PC-3 (cell line): ENCODE results near the gene LAMA3. TPM values are rescaled to one million over a fixed set of nuclear protein-coding genes. Genes with fewer than 3 reads are reported as not detected.

Experiments
- ATAC-seq: fragments of 200-7000 bp; cut with Tn5 transposase; 2 replicates; pipeline ENCODE4 v1.9.1; 2020; ENCODE audit warnings: mild to moderate bottlenecking, moderate library complexity
- BruUV-seq: library from RNA; stranded (reverse); fragments of 400-500 nt; replicated peaks from 2 replicates; lab custom pipeline; 2021; lab: Mats Ljungman, UMichigan
- CTCF ChIA-PET: fragments of 300-600 bp; sonication (Branson Sonifier 250); formaldehyde crosslinking; loops from one replicate; lab custom pipeline; 2022; ENCODE audit warnings: antibody characterized with exemption; lab: Charles Lee
- POLR2A ChIA-PET: fragments of 300-600 bp; sonication (Branson Sonifier 250); formaldehyde crosslinking; loops from one replicate; lab custom pipeline; 2022; ENCODE audit warnings: antibody characterized with exemption; ENCODE audit not compliant: unreplicated experiment; lab: Charles Lee
- DNase-seq: peaks from one replicate; pipeline ENCODE4 v3.0.0-alpha.2; 2015
- H2AFZ ChIP-seq: fragments of 300-600 bp; sonication (generic); 2 replicates; pipeline ENCODE4 v1.6.0; 2016; ENCODE audit warnings: antibody characterized with exemption, low read length
- H3F3A ChIP-seq: fragments of 300-600 bp; sonication (generic); one replicate; pipeline ENCODE4 v1.6.0; 2017; ENCODE audit warnings: antibody characterized with exemption, low read length, control low read depth, mild to moderate bottlenecking; ENCODE audit not compliant: unreplicated experiment
- H3K27ac ChIP-seq: fragments of 300-600 bp; sonication (generic); 2 replicates; pipeline ENCODE4 v1.5.1; 2016; ENCODE audit warnings: mild to moderate bottlenecking, low read length
- H3K27me3 ChIP-seq: fragments of 300-600 bp; sonication (generic); 2 replicates; pipeline ENCODE4 v1.6.1; 2016; ENCODE audit warnings: low read length, mixed read lengths
- H3K36me3 ChIP-seq: fragments of 300-600 bp; sonication (generic); 2 replicates; pipeline ENCODE4 v1.6.1; 2016; ENCODE audit warnings: low read depth, mixed run types, low read length, mixed read lengths
- H3K4me1 ChIP-seq: fragments of 300-600 bp; sonication (generic); 2 replicates; pipeline ENCODE4 v1.5.1; 2016; ENCODE audit warnings: low read length; ENCODE audit not compliant: insufficient read depth
- H3K4me2 ChIP-seq: fragments of 300-600 bp; sonication (generic); 2 replicates; pipeline ENCODE4 v1.6.0; 2016; ENCODE audit warnings: low read length
- H3K4me3 ChIP-seq: fragments of 300-600 bp; sonication (generic); 2 replicates; pipeline ENCODE4 v1.5.1; 2016; ENCODE audit warnings: mild to moderate bottlenecking, low read length, mixed read lengths
- H3K79me2 ChIP-seq: fragments of 300-600 bp; sonication (generic); 2 replicates; pipeline ENCODE4 v1.6.1; 2017; ENCODE audit warnings: low read length, mixed read lengths
- H3K9ac ChIP-seq: fragments of 300-600 bp; sonication (generic); 2 replicates; pipeline ENCODE4 v1.6.0; 2016; ENCODE audit warnings: mild to moderate bottlenecking, low read length
- H3K9me2 ChIP-seq: fragments of 300-600 bp; sonication (generic); replicated peaks from 2 replicates; pipeline ENCODE4 v1.6.1; 2016; ENCODE audit warnings: mixed run types, low read length, mixed read lengths
- H3K9me3 ChIP-seq: fragments of 300-600 bp; sonication (generic); 2 replicates; pipeline ENCODE4 v1.6.1; 2016; ENCODE audit warnings: low read length, mixed read lengths
- H4K20me1 ChIP-seq: fragments of 300-600 bp; sonication (generic); 2 replicates; pipeline ENCODE4 v1.6.1; 2016; ENCODE audit warnings: low read length, mixed read lengths
- EZH2 ChIP-seq: fragments of 300-600 bp; sonication (generic); IDR thresholded peaks from one replicate; pipeline ENCODE4 v1.6.1; 2017; ENCODE audit warnings: antibody characterized with exemption, mild to moderate bottlenecking, low read length; ENCODE audit not compliant: unreplicated experiment
- EZH2phosphoT487 ChIP-seq: fragments of 300-600 bp; sonication (generic); IDR thresholded peaks from 2 replicates; pipeline ENCODE4 v1.6.1; 2018; ENCODE audit warnings: mild to moderate bottlenecking, antibody characterized with exemption, low read length, borderline replicate concordance
- intact Hi-C: fragments of 100-400 bp; cut with micrococcal nuclease; formaldehyde crosslinking; loops from 2 replicates; pipeline ENCODE4 v1.9.0; 2023
- total RNA-seq: library from RNA; depleted of rRNA; stranded (reverse); fragments of >200 nt; gene quantifications from 2 replicates; pipeline ENCODE4 v1.2.3, GENCODE V29; 2014
- TF ChIP-seq, protein P1 (sequence below): fragments of 300-600 bp; sonication (generic); conservative IDR thresholded peaks from 2 replicates; pipeline ENCODE4 v1.5.1; 2017; ENCODE audit warnings: antibody characterized with exemption, low read depth, mild to moderate bottlenecking, low read length

LAMA3 gene
- total RNA-seq, 1 experiment from 2014 or later: 224 TPM

DNA sequence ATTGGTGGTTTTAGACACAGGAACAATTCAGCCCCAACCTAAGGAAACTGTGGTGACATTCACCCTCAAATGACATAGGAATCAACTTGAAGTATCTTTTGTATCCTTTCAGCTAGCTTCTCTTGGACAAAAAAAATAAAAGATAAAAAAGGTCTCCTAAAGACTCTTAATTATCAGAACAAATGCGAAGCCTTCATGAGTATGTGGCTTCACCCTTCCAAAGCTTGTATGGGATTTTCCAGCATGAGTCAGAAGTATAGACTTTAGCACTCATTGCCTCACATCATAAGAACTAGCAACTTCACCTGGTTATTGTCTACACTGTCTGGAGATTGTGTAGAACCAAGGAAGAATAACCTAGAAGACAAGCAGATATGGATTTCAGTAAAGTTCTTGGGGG lies 135.4 kb downstream of the LAMA3 start:
- Histone ChIP-seq H3K27ac (peak overlapping the region; percentile 8; the same call in 1 of the 2 replicates), H3K9me3 (no peaks in the 10 kb centered on the region), H3K36me3 (peaks cover 82% of the 10 kb centered on the region), H3K9me2 (no peaks in the 10 kb centered on the region), H3K9ac (no peak overlapping the region), H3K4me1 (peaks cover 25% of the 10 kb centered on the region), H4K20me1 (no peaks in the 10 kb centered on the region), H3K27me3 (no peaks in the 10 kb centered on the region), H3K4me2 (no peak overlapping the region), H3F3A (no peaks in the 10 kb centered on the region), H3K4me3 (no peak overlapping the region), H3K79me2 (no peaks in the 10 kb centered on the region), H2AFZ (no peak overlapping the region)
- TF ChIP-seq EZH2 (no peak), EZH2phosphoT487 (no peak)
- TF ChIP-seq, protein P1, sequence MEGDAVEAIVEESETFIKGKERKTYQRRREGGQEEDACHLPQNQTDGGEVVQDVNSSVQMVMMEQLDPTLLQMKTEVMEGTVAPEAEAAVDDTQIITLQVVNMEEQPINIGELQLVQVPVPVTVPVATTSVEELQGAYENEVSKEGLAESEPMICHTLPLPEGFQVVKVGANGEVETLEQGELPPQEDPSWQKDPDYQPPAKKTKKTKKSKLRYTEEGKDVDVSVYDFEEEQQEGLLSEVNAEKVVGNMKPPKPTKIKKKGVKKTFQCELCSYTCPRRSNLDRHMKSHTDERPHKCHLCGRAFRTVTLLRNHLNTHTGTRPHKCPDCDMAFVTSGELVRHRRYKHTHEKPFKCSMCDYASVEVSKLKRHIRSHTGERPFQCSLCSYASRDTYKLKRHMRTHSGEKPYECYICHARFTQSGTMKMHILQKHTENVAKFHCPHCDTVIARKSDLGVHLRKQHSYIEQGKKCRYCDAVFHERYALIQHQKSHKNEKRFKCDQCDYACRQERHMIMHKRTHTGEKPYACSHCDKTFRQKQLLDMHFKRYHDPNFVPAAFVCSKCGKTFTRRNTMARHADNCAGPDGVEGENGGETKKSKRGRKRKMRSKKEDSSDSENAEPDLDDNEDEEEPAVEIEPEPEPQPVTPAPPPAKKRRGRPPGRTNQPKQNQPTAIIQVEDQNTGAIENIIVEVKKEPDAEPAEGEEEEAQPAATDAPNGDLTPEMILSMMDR: no peak
- POLR2A ChIA-PET: interaction anchor here (0.6 kb wide), 1 partner anchor 38 kb away, joined by 6 read pairs; no protein-coding TSS in a partner anchor
- BruUV-seq: no TSS peak
- ATAC-seq: no peak
- CTCF ChIA-PET: no interaction called here
- intact Hi-C loops: loop anchor here (2.0 to 5.0 kb wide), 2 partner anchors 94 to 293 kb away; no protein-coding TSS in a partner anchor
- DNase-seq: no peak

DNA sequence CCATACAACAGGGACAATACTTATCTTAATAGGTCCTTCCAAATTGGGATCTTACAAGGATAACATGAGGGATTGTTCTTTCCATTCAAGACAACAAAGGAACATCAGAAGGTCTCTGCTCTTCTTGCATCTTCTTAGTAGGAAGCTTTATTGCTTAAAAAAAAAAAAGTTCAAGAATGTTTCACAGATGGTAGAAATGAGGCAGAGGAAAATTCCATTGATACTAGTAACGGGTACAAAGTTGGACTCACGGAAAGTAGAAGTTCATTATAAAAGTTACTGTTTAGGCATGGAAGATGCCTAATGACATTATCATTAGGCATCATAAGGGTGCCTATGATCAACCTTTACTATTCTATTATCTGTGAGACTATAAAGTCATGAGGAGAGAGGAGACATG lies 136.2 kb downstream of the LAMA3 start:
- TF ChIP-seq, protein P1: no peak
- TF ChIP-seq EZH2 (no peak), EZH2phosphoT487 (no peak)
- Histone ChIP-seq H3K79me2 (no peaks in the 10 kb centered on the region), H3K9me2 (no peaks in the 10 kb centered on the region), H3K27ac (peak overlapping the region; percentile 44), H3K4me2 (no peak overlapping the region), H3K36me3 (peaks cover 78% of the 10 kb centered on the region), H3K9me3 (no peaks in the 10 kb centered on the region), H3K4me1 (peaks cover 25% of the 10 kb centered on the region), H3F3A (no peaks in the 10 kb centered on the region), H3K9ac (no peak overlapping the region), H4K20me1 (no peaks in the 10 kb centered on the region), H3K27me3 (no peaks in the 10 kb centered on the region), H2AFZ (no peak overlapping the region), H3K4me3 (no peak overlapping the region)
- POLR2A ChIA-PET: no interaction called here
- CTCF ChIA-PET: no interaction called here
- no peak for ATAC-seq
- no peak for DNase-seq
- intact Hi-C loops: loop anchor here (2.0 kb wide), 1 partner anchor 93 kb away; no protein-coding TSS in a partner anchor
- BruUV-seq: no TSS peak

DNA sequence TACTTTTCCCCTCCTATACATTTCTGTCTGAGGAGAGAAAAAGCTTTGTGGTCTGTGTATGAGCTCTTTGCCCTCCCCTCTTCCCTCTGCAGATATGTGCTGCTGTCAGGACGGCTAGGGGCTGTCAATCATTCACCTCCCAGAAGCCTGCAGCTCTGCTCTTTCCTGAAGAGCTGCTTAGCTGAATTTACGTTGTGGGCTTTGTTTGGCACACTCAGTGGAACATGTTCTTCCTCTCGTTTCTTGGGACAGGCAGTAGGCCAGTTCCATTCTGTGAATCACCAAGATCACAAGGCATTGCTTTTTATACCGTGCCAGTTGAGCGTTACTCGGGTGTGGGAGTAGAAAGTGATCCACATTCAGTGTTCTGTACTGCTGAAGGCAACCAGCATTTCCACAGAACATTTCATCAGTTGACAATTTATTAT lies 136.7 kb downstream of the LAMA3 start:
- H3K27ac ChIP-seq: peak overlapping the region; percentile 44
- no peaks in the 10 kb centered on the region for H3F3A ChIP-seq
- no peak overlapping the region for H2AFZ ChIP-seq
- H3K4me1 ChIP-seq: peaks cover 25% of the 10 kb centered on the region
- H3K4me2 ChIP-seq: no peak overlapping the region
- no peak for TF ChIP-seq EZH2phosphoT487
- TF ChIP-seq, protein P1: no peak
- TF ChIP-seq EZH2: no peak
- peaks cover 74% of the 10 kb centered on the region for H3K36me3 ChIP-seq
- ChIA-PET CTCF (no interaction called here), POLR2A (no interaction called here)
- BruUV-seq: no TSS peak
- no peaks in the 10 kb centered on the region for H3K79me2 ChIP-seq
- H3K9ac ChIP-seq: no peak overlapping the region
- peak; percentile 37 for DNase-seq
- H3K9me2 ChIP-seq: no peaks in the 10 kb centered on the region
- no peaks in the 10 kb centered on the region for H4K20me1 ChIP-seq
- no peak overlapping the region for H3K4me3 ChIP-seq
- no peaks in the 10 kb centered on the region for H3K27me3 ChIP-seq
- H3K9me3 ChIP-seq: no peaks in the 10 kb centered on the region
- intact Hi-C loops: loop anchor here (2.0 kb wide), 1 partner anchor 93 kb away; no protein-coding TSS in a partner anchor
- ATAC-seq: peak; percentile 42
